ENCODE data around the gene DDX4.

GRCh38 chr5:55694152-55694830, 43.6 kb upstream of the DDX4 start:
- no peak for TF ChIP-seq ZFP3 (CRISPR knock-in tag; IDR thresholded peaks at IDR 0.05)
- TF ChIP-seq RARB (CRISPR knock-in tag; IDR thresholded peaks at IDR 0.05) = no peak
- TF ChIP-seq SNAI2 (CRISPR knock-in tag; IDR thresholded peaks at IDR 0.05) = no peak
- TF ChIP-seq PATZ1 (CRISPR knock-in tag; IDR thresholded peaks at IDR 0.05; ENCODE audit: borderline replicate concordance) = no peak
- TF ChIP-seq, protein P1, sequence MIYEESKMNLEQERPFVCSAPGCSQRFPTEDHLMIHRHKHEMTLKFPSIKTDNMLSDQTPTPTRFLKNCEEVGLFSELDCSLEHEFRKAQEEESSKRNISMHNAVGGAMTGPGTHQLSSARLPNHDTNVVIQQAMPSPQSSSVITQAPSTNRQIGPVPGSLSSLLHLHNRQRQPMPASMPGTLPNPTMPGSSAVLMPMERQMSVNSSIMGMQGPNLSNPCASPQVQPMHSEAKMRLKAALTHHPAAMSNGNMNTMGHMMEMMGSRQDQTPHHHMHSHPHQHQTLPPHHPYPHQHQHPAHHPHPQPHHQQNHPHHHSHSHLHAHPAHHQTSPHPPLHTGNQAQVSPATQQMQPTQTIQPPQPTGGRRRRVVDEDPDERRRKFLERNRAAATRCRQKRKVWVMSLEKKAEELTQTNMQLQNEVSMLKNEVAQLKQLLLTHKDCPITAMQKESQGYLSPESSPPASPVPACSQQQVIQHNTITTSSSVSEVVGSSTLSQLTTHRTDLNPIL (CRISPR knock-in tag; IDR thresholded peaks at IDR 0.05; ENCODE audit: low read depth) = no peak
- TF ChIP-seq PPARA (CRISPR knock-in tag; IDR thresholded peaks at IDR 0.05; ENCODE audit: borderline replicate concordance) = no peak
- TF ChIP-seq ZNF8 (CRISPR knock-in tag; IDR thresholded peaks at IDR 0.05) = no peak
- no peak for TF ChIP-seq ZNF565 (CRISPR knock-in tag; conservative IDR thresholded peaks at IDR 0.05; ENCODE audit: low read depth)
- TF ChIP-seq, protein P2, sequence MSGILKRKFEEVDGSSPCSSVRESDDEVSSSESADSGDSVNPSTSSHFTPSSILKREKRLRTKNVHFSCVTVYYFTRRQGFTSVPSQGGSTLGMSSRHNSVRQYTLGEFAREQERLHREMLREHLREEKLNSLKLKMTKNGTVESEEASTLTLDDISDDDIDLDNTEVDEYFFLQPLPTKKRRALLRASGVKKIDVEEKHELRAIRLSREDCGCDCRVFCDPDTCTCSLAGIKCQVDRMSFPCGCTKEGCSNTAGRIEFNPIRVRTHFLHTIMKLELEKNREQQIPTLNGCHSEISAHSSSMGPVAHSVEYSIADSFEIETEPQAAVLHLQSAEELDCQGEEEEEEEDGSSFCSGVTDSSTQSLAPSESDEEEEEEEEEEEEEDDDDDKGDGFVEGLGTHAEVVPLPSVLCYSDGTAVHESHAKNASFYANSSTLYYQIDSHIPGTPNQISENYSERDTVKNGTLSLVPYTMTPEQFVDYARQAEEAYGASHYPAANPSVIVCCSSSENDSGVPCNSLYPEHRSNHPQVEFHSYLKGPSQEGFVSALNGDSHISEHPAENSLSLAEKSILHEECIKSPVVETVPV (CRISPR knock-in tag; IDR thresholded peaks at IDR 0.05) = no peak
- no peak for TF ChIP-seq ZFP30 (CRISPR knock-in tag; IDR thresholded peaks at IDR 0.05)
- TF ChIP-seq TOX (CRISPR knock-in tag; IDR thresholded peaks at IDR 0.05; ENCODE audit: borderline replicate concordance) = no peak
- TF ChIP-seq ZNF70 (CRISPR knock-in tag; IDR thresholded peaks at IDR 0.05) = no peak
- no peak for TF ChIP-seq BACH2 (CRISPR knock-in tag; IDR thresholded peaks at IDR 0.05; ENCODE audit: borderline replicate concordance)
- no peak for TF ChIP-seq ISL1 (CRISPR knock-in tag; IDR thresholded peaks at IDR 0.05)
